Epithelial cell of esophagus (primary cell): ENCODE data around the gene PCBP3.
"Not testable (repeated sequence)": the region's sequence is repeated elsewhere in the genome, so short reads cannot be mapped to it uniquely, and the experiment has no call there.

ENCODE experiments used
- DNase-seq: peaks from one replicate; pipeline ENCODE4 v3.0.0; 2010; ENCODE audit warnings: low read depth
- H3K4me3 ChIP-seq: 2 replicates; pipeline ENCODE4 v1.5.1; 2011; ENCODE audit warnings: mild to moderate bottlenecking, low read length, control low read depth
- CTCF ChIP-seq: IDR thresholded peaks from 2 replicates; pipeline ENCODE4 v1.5.1; 2011; ENCODE audit warnings: low read depth, mild to moderate bottlenecking, low read length, control low read depth, inconsistent platforms; ENCODE audit not compliant: insufficient read depth; ENCODE audit errors: missing control alignments

Gene PCBP3

GRCh38 chr21:45830720-45831366, 187.3 kb downstream of the PCBP3 start:
- TF ChIP-seq CTCF, result no peak
- no peak overlapping the region for H3K4me3 ChIP-seq
- DNase-seq, result no peak

- DNase-seq, result peak; percentile 19
- TF ChIP-seq CTCF, result no peak
- no peak overlapping the region for H3K4me3 ChIP-seq
These were observed 188.6 kb downstream of the PCBP3 start for GRCh38 chr21:45831991-45832740.

GRCh38 chr21:45832741-45833235, 189.3 kb downstream of the PCBP3 start:
- not testable (repeated sequence) for DNase-seq

GRCh38 chr21:45833414-45833813, 189.9 kb downstream of the PCBP3 start:
- H3K4me3 ChIP-seq, result no peak overlapping the region
- no peak for TF ChIP-seq CTCF
- DNase-seq, result no peak

More at GRCh38 chr21:45832741-45833235, 189.3 kb downstream of the PCBP3 start:
- not testable (repeated sequence) for H3K4me3 ChIP-seq

GRCh38 chr21:45834026-45834715, 190.6 kb downstream of the PCBP3 start:
- H3K4me3 ChIP-seq, result no peak overlapping the region
- TF ChIP-seq CTCF, result no peak
- DNase-seq, result no peak

- no peak for DNase-seq
These were observed 191.3 kb downstream of the PCBP3 start for GRCh38 chr21:45834821-45835293.

More at GRCh38 chr21:45834821-45835293, 191.3 kb downstream of the PCBP3 start:
- no peak for TF ChIP-seq CTCF
- H3K4me3 ChIP-seq, result no peak overlapping the region
